A673 (cell line): Measurements from ENCODE around the gene IQCM.

ENCODE experiments used
- CTCF ChIP-seq: fragments of 300-800, 200-600 bp; sonication (generic); conservative IDR thresholded peaks from 2 replicates; pipeline ENCODE4 v1.5.1; 2017; ENCODE audit warnings: low read depth, mild to moderate bottlenecking, antibody characterized with exemption, low read length, moderate library complexity, mixed read lengths
- EZH2 ChIP-seq: fragments of 200-600 bp; sonication (generic); IDR thresholded peaks from 2 replicates; pipeline ENCODE4 v1.6.1; 2017; ENCODE audit warnings: borderline replicate concordance, low read depth, mild to moderate bottlenecking, mixed read lengths, antibody characterized with exemption, low read length; ENCODE audit not compliant: poor library complexity, severe bottlenecking

- TF ChIP-seq CTCF (no peak), EZH2 (no peak)
These were observed 466.1 kb downstream of the IQCM start for GRCh38 chr4:149349541-149349940.
